Fibroblast of mammary gland (primary cell): ENCODE results near the gene P2RY6.
"Not testable (repeated sequence)": the region's sequence is repeated elsewhere in the genome, so short reads cannot be mapped to it uniquely, and the experiment has no call there.

ENCODE experiments used
- DNase-seq: peaks from one replicate; pipeline ENCODE4 v3.0.0-alpha.2; 2010; ENCODE audit warnings: low read depth
- H3K4me3 ChIP-seq: 2 replicates; pipeline ENCODE4 v1.5.1; 2011; ENCODE audit warnings: low read depth, mild to moderate bottlenecking, low read length, moderate library complexity; ENCODE audit not compliant: control insufficient read depth
- TF ChIP-seq, protein P1 (sequence below): conservative IDR thresholded peaks from 2 replicates; pipeline ENCODE4 v1.5.1; 2011; ENCODE audit warnings: low read depth, low read length, inconsistent platforms; ENCODE audit not compliant: control insufficient read depth, insufficient read depth

The P2RY6 gene

DNA sequence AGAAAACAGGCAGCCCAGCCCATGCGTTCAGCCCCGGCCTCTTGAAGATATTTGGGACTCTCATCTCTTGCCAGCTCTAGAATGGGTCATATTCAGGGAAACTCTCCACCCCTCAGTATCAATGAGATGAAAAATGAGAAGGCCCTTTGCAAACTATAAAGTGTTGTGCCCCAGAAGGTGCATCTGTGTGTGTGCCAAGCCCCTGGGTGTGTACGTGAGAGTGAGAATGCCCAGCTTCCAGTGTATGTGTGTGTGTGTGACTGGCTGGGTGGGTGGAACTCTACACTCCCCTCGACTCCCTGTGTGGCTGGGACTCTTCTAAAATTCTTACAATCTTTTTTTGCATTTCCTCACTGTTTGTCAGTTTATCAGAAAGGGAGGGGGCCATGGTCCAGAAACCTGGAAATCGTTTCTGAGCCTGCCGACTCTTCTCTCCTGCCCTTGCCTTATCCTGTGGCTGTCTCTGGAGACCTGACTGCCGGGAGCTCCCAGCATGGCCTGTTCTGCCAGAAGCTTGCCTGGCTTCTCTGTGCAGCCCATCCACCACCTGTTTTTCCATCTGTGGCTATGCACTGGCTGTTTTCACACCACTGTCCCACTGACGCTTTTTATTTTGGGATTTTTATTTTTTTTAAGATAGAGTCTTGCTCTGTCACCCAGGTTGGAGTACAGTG is 1.2 kb downstream of the P2RY6 start:
- no peak for DNase-seq
- TF ChIP-seq, protein P1, sequence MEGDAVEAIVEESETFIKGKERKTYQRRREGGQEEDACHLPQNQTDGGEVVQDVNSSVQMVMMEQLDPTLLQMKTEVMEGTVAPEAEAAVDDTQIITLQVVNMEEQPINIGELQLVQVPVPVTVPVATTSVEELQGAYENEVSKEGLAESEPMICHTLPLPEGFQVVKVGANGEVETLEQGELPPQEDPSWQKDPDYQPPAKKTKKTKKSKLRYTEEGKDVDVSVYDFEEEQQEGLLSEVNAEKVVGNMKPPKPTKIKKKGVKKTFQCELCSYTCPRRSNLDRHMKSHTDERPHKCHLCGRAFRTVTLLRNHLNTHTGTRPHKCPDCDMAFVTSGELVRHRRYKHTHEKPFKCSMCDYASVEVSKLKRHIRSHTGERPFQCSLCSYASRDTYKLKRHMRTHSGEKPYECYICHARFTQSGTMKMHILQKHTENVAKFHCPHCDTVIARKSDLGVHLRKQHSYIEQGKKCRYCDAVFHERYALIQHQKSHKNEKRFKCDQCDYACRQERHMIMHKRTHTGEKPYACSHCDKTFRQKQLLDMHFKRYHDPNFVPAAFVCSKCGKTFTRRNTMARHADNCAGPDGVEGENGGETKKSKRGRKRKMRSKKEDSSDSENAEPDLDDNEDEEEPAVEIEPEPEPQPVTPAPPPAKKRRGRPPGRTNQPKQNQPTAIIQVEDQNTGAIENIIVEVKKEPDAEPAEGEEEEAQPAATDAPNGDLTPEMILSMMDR, result no peak
- H3K4me3 ChIP-seq, result no peak overlapping the region

DNA sequence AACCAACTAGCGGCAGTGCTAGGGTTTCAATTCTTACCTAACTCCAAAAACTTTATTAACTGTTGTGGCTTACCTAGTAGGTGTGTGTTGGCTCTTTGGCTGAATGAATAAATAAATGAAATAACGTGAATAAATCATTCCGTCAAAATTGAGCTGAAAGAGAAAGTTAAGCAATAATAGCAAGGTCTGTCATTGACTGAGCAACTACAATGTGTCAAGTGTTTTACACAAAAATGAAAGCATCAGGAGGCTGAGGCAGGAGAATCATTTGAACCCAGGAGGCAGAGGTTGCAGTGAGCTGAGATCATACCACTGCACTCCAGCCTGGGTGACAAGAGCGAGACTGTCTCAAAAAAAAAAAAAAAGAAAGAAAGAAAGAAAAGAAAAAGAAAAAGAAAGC is 2.1 kb downstream of the P2RY6 start:
- H3K4me3 ChIP-seq, DNase-seq: not testable (repeated sequence)

DNA sequence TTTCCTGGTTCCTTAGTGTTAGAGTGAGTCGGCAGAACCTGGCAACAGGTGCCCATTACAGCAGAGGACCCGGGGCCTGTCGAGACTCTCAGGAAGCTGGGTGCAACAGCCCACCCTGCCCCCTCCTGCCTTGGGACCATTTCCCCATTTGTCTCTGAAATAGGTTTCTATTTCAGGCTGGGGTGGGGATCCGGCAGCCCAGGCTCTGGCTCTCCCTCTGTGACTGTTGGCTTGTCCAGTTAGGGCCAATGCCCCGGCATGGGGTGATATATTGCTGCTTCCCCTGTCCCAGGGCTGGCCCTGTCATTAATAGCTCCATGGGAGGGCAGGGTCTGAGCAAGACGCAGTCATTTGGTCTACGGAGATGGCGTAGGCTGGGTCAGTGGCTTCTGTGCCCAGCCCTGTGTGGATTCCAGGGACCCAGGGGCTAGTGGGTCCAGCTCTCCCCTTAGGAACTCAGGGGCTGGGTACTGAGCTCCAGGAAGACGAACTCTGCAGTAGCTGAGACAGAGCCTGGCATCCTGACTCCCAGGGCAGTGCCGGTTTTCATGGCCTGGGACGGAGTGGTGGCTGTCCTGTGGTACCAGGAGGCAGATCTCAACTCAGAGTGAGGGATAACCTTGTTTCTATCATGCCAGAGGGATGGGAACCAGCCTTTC is 2.7 kb downstream of the P2RY6 start:
- TF ChIP-seq, protein P1, result no peak
- no peak overlapping the region for H3K4me3 ChIP-seq
- DNase-seq, result no peak

DNA sequence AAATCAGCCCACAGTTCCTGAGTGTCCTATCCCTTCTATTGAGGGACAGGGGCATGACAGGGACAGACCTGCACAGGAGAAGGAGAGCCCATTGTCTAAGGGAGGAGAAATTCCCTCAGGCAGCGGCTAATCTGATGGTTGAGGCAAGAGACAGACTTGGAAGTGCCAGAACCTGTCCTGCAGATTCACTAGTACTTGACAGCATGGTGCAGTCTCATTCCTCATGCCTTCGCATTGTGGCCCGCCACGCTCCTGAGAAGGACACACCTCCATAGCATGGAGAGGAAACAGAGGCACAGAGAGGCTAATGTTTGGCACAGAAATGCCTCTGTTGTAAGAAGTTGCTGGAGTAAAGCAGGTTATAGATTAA is 3.2 kb downstream of the P2RY6 start:
- no peak overlapping the region for H3K4me3 ChIP-seq
- DNase-seq, result no peak
- TF ChIP-seq, protein P1, result no peak

DNA sequence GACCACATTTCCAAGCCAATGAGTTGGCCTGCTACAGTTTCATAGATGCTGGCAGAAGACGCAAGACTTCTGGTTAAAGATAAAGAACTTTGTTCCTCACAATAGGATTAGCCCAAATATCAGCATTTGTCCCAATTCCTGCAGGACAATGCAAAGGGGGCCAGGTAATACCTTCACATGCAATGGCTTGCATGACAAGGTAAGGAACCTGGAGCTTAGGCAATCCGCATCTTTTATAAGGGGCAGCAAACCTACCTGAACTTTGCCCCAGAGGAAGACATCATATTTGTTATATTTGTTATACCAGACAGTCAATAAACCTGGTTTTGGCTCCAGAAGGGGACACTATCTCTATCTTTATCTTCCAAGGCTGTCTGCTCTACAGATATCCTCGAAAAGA is 5.3 kb downstream of the P2RY6 start:
- no peak overlapping the region for H3K4me3 ChIP-seq
- TF ChIP-seq, protein P1, result no peak
- no peak for DNase-seq

DNA sequence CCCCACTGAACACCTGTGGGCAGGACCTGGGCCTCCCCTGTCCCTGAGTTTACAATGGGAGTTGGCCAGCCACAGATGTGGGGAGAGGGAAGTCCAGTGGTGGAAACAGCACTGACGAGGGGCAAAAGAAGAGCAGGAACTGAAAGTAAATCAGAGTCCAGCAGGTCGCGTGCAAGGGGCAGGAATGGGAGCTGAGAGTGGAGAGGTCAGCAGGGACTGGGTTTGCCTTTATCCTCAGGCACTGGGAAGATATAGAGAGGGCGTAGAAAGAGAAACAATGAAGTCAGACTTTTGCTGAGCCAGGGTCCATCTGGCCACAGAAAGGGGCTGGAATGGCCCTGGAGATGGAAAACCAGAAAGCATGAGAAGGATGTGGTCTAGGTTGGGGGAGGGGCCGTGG is 8.5 kb downstream of the P2RY6 start:
- H3K4me3 ChIP-seq, result no peak overlapping the region

DNA sequence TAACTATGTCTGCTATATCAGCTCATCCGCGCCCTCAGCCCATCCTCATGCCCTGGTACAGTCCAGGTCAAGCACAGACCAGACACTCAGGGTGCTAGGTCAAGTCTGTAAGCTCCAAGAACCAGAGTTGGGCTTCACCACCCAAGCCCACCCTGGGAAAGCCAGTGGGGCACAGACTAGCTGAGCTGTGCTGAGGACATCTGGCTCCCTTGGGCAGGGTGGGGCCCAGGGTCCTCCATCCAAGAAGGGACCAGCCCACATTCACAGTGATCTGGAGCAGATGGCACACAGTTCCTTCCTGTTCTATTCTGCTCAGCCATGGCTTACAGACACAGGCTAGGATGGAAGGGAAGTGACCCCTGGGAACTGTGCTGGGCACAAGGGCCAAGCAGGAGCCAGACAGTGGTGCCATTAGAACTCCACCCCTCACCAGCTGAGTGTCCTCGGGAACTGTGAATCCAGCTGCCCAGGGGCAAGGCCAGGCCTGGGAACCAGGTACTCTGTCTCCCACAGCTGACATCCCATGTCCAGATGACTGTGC is 9.1 kb downstream of the P2RY6 start:
- no peak overlapping the region for H3K4me3 ChIP-seq
- TF ChIP-seq, protein P1, result no peak
- DNase-seq, result no peak

More for the DNA sequence above, 8.5 kb downstream of the P2RY6 start:
- TF ChIP-seq, protein P1, result no peak
- no peak for DNase-seq
